SK-N-MC (cell line): ENCODE measurements around the gene DUSP15.

Experiments used
- EZH2 ChIP-seq: fragments of 200-600 bp; sonication (generic); IDR thresholded peaks from one replicate; pipeline ENCODE4 v1.6.1; 2017; ENCODE audit warnings: antibody characterized with exemption
- POLR2AphosphoS5 ChIP-seq: IDR thresholded peaks from 2 replicates; pipeline ENCODE4 v1.6.1; 2012; ENCODE audit warnings: mild to moderate bottlenecking, low read depth, low read length, borderline replicate concordance

- TF ChIP-seq EZH2 (no peak), POLR2AphosphoS5 (no peak)
Observed at GRCh38 chr20:31919410-31920155, 49.3 kb upstream of the DUSP15 start.
